ENCODE data around the gene LRFN2.

DNA sequence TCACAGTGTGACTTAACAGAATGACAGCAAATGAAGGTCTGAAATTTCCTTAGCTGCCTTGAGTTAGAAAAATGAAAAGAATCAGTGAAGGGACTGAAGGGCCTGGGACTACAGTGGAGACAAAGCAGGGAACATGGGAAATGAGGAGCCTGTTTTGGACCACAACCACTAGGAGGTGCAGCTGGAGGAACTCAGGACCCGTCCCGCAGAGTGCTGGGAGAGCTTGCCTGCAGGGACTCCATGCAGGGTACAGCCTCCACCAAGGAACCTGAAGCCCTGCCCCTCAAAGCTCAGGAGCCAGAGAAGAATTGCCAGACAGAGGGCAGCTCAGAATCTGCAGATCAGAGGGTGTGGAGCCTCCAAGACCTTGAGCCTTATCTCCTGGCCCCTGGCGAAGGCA is 50.7 kb downstream of the LRFN2 start:
- TF ChIP-seq, protein P1, sequence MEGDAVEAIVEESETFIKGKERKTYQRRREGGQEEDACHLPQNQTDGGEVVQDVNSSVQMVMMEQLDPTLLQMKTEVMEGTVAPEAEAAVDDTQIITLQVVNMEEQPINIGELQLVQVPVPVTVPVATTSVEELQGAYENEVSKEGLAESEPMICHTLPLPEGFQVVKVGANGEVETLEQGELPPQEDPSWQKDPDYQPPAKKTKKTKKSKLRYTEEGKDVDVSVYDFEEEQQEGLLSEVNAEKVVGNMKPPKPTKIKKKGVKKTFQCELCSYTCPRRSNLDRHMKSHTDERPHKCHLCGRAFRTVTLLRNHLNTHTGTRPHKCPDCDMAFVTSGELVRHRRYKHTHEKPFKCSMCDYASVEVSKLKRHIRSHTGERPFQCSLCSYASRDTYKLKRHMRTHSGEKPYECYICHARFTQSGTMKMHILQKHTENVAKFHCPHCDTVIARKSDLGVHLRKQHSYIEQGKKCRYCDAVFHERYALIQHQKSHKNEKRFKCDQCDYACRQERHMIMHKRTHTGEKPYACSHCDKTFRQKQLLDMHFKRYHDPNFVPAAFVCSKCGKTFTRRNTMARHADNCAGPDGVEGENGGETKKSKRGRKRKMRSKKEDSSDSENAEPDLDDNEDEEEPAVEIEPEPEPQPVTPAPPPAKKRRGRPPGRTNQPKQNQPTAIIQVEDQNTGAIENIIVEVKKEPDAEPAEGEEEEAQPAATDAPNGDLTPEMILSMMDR (conservative IDR thresholded peaks at IDR 0.05; ENCODE audit: low read depth, low read length): 0 out of 2 replicates have a peak, but pooled peaks have one; percentile 17
- no peak for TF ChIP-seq EZH2phosphoT487 (IDR thresholded peaks at IDR 0.05; ENCODE audit: borderline replicate concordance, low read length)
